Measurements from ENCODE around the gene RPIA. TPM values are rescaled to one million over a fixed set of nuclear protein-coding genes. Genes with fewer than 3 reads are reported as not detected.

The RPIA gene
- total and polyA plus RNA-seq, 5 donors, result 9.1 to 15.4 (median 11.8) TPM

GRCh38 chr2:88709181-88709631, 17.7 kb downstream of the RPIA start:
- DNase-seq (no peak), ATAC-seq (peak; percentile 51 to 68)
- intact Hi-C loops (cut with DNase I), result no loop called here
- Histone ChIP-seq H3K4me1 (ENCODE audit: control insufficient read depth, insufficient read depth, low read length) (peaks cover 1% of the 10 kb centered on the region), H3K27ac (ENCODE audit: low read length) (peak overlapping the region; percentile 86), H3K27me3 (ENCODE audit: control insufficient read depth, insufficient read depth) (no peaks in the 10 kb centered on the region), H3K9me3 (ENCODE audit: control insufficient read depth, low read length) (no peaks in the 10 kb centered on the region), H3K4me3 (ENCODE audit: low read length) (no peak overlapping the region)
- 35% methylated on average over 4 of the region's 4 CpGs for WGBS

GRCh38 chr2:88711289-88711688, 19.8 kb downstream of the RPIA start:
- ATAC-seq (no peak), DNase-seq (no peak)
- WGBS, result 89% methylated on average over 1 of the region's 1 CpG
- Histone ChIP-seq H3K4me1 (ENCODE audit: control insufficient read depth, insufficient read depth, low read length) (peaks cover 6% of the 10 kb centered on the region), H3K27me3 (ENCODE audit: control insufficient read depth, insufficient read depth) (no peaks in the 10 kb centered on the region), H3K27ac (ENCODE audit: low read length) (no peak overlapping the region), H3K4me3 (ENCODE audit: low read length) (no peak overlapping the region), H3K9me3 (ENCODE audit: control insufficient read depth, low read length) (no peaks in the 10 kb centered on the region)
- intact Hi-C loops (cut with DNase I), result no loop called here

DNA sequence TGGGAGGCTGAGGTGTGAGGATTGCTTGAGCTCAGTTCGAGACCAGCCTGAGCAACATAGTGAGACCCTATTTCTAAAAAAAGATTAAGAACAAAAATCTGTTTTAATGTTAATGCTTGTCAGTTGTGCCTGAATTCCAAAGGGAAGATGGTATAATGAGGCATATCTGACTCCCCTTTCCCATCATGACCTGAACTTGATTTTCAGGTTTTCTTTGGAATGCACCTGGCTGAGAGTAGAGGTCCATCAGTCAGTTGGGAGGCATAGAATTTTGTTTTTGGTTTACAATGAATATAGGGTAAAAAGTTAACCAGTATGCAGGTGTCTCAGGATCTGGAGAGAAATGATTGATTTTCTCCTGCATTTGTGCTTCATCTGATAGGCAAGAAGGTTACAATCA, 20.4 kb downstream of the RPIA start:
- peaks cover 6% of the 10 kb centered on the region for H3K4me1 ChIP-seq (ENCODE audit: control insufficient read depth, insufficient read depth, low read length)
- no peak for DNase-seq
- intact Hi-C loops (cut with DNase I), result no loop called here
- WGBS, result 98% methylated on average over 1 of the region's 1 CpG
- no peak overlapping the region for H3K4me3 ChIP-seq (ENCODE audit: low read length)
- H3K27ac ChIP-seq (ENCODE audit: low read length), result no peak overlapping the region
- no peak for ATAC-seq
- no peaks in the 10 kb centered on the region for H3K27me3 ChIP-seq (ENCODE audit: control insufficient read depth, insufficient read depth)
- H3K9me3 ChIP-seq (ENCODE audit: control insufficient read depth, low read length), result no peaks in the 10 kb centered on the region

GRCh38 chr2:88713408-88713807, 21.9 kb downstream of the RPIA start:
- 73% methylated on average over 4 of the region's 4 CpGs for WGBS
- H3K27ac ChIP-seq (ENCODE audit: low read length), result peak overlapping the region; percentile 19

DNA sequence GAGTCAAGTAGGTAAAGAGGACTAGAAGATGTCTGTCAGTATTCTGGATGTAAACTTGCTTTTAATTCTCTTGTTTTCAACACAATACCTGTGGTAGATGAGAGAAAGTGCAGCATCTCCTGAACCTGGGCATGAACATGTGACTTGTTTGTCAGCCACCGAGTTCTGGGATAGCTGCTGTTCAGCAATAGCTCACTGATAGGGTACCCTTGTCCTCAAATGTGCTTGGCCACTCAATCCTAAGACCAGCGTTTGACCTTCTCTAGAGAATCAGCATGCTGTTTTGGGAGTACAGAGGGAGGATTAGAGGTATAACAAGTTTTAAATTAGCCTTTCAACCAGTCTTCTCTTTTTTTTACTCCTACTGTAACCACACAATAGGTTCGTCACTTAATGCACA, 23.2 kb downstream of the RPIA start:
- DNase-seq (no peak), ATAC-seq (no peak)
- Histone ChIP-seq H3K4me1 (ENCODE audit: control insufficient read depth, insufficient read depth, low read length) (peaks cover 6% of the 10 kb centered on the region), H3K4me3 (ENCODE audit: low read length) (no peak overlapping the region), H3K27ac (ENCODE audit: low read length) (no peak overlapping the region), H3K9me3 (ENCODE audit: control insufficient read depth, low read length) (no peaks in the 10 kb centered on the region), H3K27me3 (ENCODE audit: control insufficient read depth, insufficient read depth) (no peaks in the 10 kb centered on the region)
- intact Hi-C loops (cut with DNase I), result no loop called here
- WGBS, result 87% methylated on average over 3 of the region's 3 CpGs

More at GRCh38 chr2:88713408-88713807, 21.9 kb downstream of the RPIA start:
- intact Hi-C loops (cut with DNase I), result no loop called here
- Histone ChIP-seq H3K27me3 (ENCODE audit: control insufficient read depth, insufficient read depth) (no peaks in the 10 kb centered on the region), H3K4me3 (ENCODE audit: low read length) (no peak overlapping the region), H3K4me1 (ENCODE audit: control insufficient read depth, insufficient read depth, low read length) (peaks cover 6% of the 10 kb centered on the region), H3K9me3 (ENCODE audit: control insufficient read depth, low read length) (no peaks in the 10 kb centered on the region)
- ATAC-seq (peak in 1 of 2 donors; percentile 48), DNase-seq (no peak)

DNA sequence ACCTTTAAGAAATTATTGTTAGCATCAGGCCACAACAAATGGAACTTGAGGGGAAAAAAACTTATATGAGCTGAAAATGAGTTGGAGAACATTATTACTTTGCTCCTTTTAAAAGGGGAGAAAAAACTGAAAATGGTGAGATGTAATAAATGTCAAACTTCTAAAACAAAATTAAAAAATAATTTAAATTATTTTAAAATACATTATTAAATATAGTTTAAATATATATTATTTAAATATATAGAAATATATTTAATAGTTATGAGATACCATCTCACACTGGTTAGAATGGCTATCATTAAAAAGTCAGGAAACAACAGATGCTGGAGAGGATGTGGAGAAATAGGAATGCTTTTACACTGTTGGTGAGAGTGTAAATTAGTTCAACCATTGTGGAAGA, 28.9 kb downstream of the RPIA start:
- DNase-seq, result no peak
- no peaks in the 10 kb centered on the region for H3K27me3 ChIP-seq (ENCODE audit: control insufficient read depth, insufficient read depth)
- intact Hi-C loops (cut with DNase I), result no loop called here
- H3K9me3 ChIP-seq (ENCODE audit: control insufficient read depth, low read length), result no peaks in the 10 kb centered on the region
- no peak overlapping the region for H3K4me3 ChIP-seq (ENCODE audit: low read length)
- H3K4me1 ChIP-seq (ENCODE audit: control insufficient read depth, insufficient read depth, low read length), result no peaks in the 10 kb centered on the region
- no peak for ATAC-seq
- H3K27ac ChIP-seq (ENCODE audit: low read length), result no peak overlapping the region

- Histone ChIP-seq H3K27ac (ENCODE audit: low read length) (no peak overlapping the region), H3K27me3 (ENCODE audit: control insufficient read depth, insufficient read depth) (no peaks in the 10 kb centered on the region), H3K4me1 (ENCODE audit: control insufficient read depth, insufficient read depth, low read length) (peaks cover 3% of the 10 kb centered on the region), H3K4me3 (ENCODE audit: low read length) (no peak overlapping the region), H3K9me3 (ENCODE audit: control insufficient read depth, low read length) (no peaks in the 10 kb centered on the region)
- WGBS, result 99% methylated on average over 2 of the region's 2 CpGs
- no peak for ATAC-seq
- DNase-seq, result no peak
- intact Hi-C loops (cut with DNase I), result no loop called here
Measured at GRCh38 chr2:88721268-88721667, 29.8 kb downstream of the RPIA start.

- DNase-seq (no peak), ATAC-seq (no peak)
- Histone ChIP-seq H3K27ac (ENCODE audit: low read length) (no peak overlapping the region), H3K4me3 (ENCODE audit: low read length) (no peak overlapping the region), H3K9me3 (ENCODE audit: control insufficient read depth, low read length) (no peaks in the 10 kb centered on the region), H3K4me1 (ENCODE audit: control insufficient read depth, insufficient read depth, low read length) (peaks cover 7% of the 10 kb centered on the region), H3K27me3 (ENCODE audit: control insufficient read depth, insufficient read depth) (no peaks in the 10 kb centered on the region)
- intact Hi-C loops (cut with DNase I), result no loop called here
- WGBS, result 90% methylated on average over 4 of the region's 4 CpGs
Measured at GRCh38 chr2:88724643-88725332, 33.3 kb downstream of the RPIA start.

DNA sequence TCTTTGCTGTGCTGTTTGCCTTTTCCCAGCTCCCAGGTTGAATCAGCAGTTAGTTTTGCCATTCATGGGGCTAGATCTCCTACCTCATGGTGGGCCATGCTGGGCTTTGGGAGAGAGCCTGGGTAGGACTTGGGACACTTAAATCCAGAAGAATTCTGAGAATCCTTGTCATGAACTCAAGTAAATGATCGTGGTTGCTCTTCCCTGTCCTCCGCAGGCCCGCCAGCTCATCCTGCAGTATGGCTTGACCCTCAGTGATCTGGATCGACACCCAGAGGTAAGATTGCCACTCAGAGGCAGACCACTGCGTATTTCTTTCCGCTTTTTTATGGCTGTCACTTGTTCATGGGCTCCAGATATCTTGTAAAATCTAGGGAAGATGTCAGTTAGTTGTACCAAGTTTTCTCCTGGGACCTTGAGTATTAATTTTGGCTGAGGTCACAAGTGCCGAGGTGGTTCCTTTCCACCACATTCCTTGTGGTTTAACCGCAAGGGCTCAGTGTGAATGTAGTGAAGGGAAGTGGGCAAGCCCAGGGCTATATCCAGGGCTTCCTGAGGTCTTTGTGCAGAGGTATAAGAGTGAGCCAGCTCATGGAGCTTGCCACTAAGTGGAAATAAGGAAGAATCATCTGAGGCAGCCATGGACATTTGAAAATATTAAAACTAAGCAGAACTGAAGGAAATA, 37.7 kb downstream of the RPIA start:
- H3K4me3 ChIP-seq (ENCODE audit: low read length), result no peak overlapping the region
- H3K9me3 ChIP-seq (ENCODE audit: control insufficient read depth, low read length), result no peaks in the 10 kb centered on the region
- H3K4me1 ChIP-seq (ENCODE audit: control insufficient read depth, insufficient read depth, low read length), result peaks cover 11% of the 10 kb centered on the region
- intact Hi-C loops (cut with DNase I), result no loop called here
- H3K27me3 ChIP-seq (ENCODE audit: control insufficient read depth, insufficient read depth), result no peaks in the 10 kb centered on the region
- 87% methylated on average over 8 of the region's 8 CpGs for WGBS
- ATAC-seq (no peak), DNase-seq (no peak)
- H3K27ac ChIP-seq (ENCODE audit: low read length), result no peak overlapping the region

DNA sequence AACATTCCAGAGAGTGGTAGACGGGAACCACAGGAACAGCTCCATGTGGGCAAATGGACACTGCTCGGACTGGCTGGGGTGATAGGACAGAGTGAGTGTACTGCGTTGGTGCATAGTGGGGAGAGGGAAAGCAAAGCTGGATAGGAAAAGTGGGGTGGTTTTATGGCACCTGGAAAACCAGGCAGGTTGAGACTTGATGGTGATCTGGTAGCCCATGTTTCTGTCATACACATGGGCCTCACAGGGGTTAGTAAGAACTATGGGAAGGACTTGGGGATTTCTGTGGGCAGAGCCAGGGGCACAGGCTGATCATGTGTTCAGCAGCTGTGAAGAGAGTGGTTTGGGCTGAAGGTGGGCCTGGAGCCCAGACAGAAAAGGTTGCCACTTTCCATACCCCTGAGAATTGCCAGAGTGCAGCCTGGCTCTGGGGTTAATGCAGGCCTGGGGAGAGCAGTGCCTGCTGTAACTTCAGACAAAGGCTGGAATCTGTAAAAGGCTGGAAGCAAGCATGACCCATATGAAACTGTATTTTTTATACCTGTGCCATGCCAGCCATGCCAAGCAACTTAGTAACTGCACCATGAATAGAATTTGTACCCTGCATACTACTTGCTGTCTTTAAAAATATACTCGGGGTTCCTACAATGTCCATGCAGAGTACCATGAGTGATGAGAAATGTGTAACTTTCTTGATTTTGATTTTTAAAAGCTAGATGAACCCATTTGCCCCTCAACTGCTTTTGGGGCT, 41.9 kb downstream of the RPIA start:
- WGBS, result 93% methylated on average over 4 of the region's 4 CpGs
- peaks cover 12% of the 10 kb centered on the region for H3K4me1 ChIP-seq (ENCODE audit: control insufficient read depth, insufficient read depth, low read length)
- intact Hi-C loops (cut with DNase I), result no loop called here
- no peaks in the 10 kb centered on the region for H3K27me3 ChIP-seq (ENCODE audit: control insufficient read depth, insufficient read depth)
- ATAC-seq (peak; percentile 28 to 61), DNase-seq (no peak)
- no peak overlapping the region for H3K27ac ChIP-seq (ENCODE audit: low read length)
- no peaks in the 10 kb centered on the region for H3K9me3 ChIP-seq (ENCODE audit: control insufficient read depth, low read length)
- H3K4me3 ChIP-seq (ENCODE audit: low read length), result no peak overlapping the region

DNA sequence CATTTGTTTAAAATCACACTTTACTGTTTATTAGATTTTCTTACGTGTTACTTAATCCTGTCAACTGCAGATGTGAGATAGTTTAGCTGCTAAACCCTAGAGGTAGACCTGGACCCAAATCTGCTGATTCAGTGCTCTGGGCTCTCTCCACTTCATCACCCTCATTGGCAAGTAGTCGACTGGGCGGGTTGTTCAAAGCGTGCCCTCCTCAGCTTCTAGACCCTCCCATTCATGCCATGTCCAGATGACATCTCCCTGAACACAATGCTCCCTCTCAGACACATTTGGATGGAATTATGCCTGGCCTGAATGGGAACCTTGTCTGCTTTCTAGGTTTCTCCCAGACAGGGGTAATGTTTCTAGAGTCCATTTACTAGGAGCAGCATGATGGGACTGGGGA, 43.7 kb downstream of the RPIA start:
- Histone ChIP-seq H3K9me3 (ENCODE audit: control insufficient read depth, low read length) (no peaks in the 10 kb centered on the region), H3K27ac (ENCODE audit: low read length) (no peak overlapping the region), H3K4me3 (ENCODE audit: low read length) (no peak overlapping the region), H3K4me1 (ENCODE audit: control insufficient read depth, insufficient read depth, low read length) (peaks cover 8% of the 10 kb centered on the region), H3K27me3 (ENCODE audit: control insufficient read depth, insufficient read depth) (no peaks in the 10 kb centered on the region)
- no peak for ATAC-seq
- WGBS, result 68% methylated on average over 4 of the region's 4 CpGs
- intact Hi-C loops (cut with DNase I), result no loop called here
- no peak for DNase-seq

Data from right cardiac atrium (tissue), 5 donors.